H1 (cell line): ENCODE data around the gene RRP7A. TPM values are rescaled to one million over a fixed set of nuclear protein-coding genes. Genes with fewer than 3 reads are reported as not detected.

Experiments used
- CTCF ChIA-PET: fragments of 300-600 bp; sonication (Branson Sonifier 250); formaldehyde crosslinking; loops from one replicate; lab custom pipeline; 2021; ENCODE audit not compliant: partially characterized antibody; lab: Charles Lee
- POLR2A ChIA-PET: fragments of 300-600 bp; sonication (Branson Sonifier 250); formaldehyde crosslinking; loops from one replicate; lab custom pipeline; 2021; ENCODE audit warnings: inconsistent platforms; ENCODE audit not compliant: partially characterized antibody; lab: Charles Lee
- DNase-seq, 2 experiments: peaks; one replicate each; pipeline versions ENCODE4 v3.0.0 to v3.0.0-alpha.2; 2010 to 2022; ENCODE audit warnings: low spot score in 2 of 2, low read depth in 1 of 2, mixed read lengths in 1 of 2
- FAIRE-seq: peaks from 2 replicates; lab custom pipeline; 2011; peaks lifted over from hg19 to GRCh38; lab: Jason Lieb, UNC
- H2AFZ ChIP-seq: 2 replicates; pipeline ENCODE4 v1.8.1; 2012; ENCODE audit warnings: low read length, inconsistent platforms
- H2AK5ac ChIP-seq: 2 replicates; pipeline ENCODE4 v1.6.1; 2013; ENCODE audit warnings: low read depth, low read length
- H2BK120ac ChIP-seq: replicated peaks from 2 replicates; pipeline ENCODE3; 2013; ENCODE audit warnings: low read depth, low read length, inconsistent platforms
- H2BK12ac ChIP-seq: 2 replicates; pipeline ENCODE4 v1.6.1; 2013; ENCODE audit warnings: low read depth, low read length
- H2BK15ac ChIP-seq: 2 replicates; pipeline ENCODE4 v1.6.1; 2013; ENCODE audit warnings: low read length
- H2BK20ac ChIP-seq: 2 replicates; pipeline ENCODE4 v1.6.1; 2013; ENCODE audit warnings: low read length
- H2BK5ac ChIP-seq: 2 replicates; pipeline ENCODE4 v1.6.1; 2013; ENCODE audit warnings: low read depth, low read length
- H3K14ac ChIP-seq: 2 replicates; pipeline ENCODE4 v1.6.1; 2013; ENCODE audit warnings: inconsistent platforms; ENCODE audit not compliant: insufficient read length
- H3K18ac ChIP-seq: 2 replicates; pipeline ENCODE4 v1.6.1; 2013; ENCODE audit warnings: low read length; ENCODE audit errors: extremely low read depth
- H3K23ac ChIP-seq: 2 replicates; pipeline ENCODE4 v1.6.1; 2013; ENCODE audit warnings: inconsistent platforms; ENCODE audit not compliant: insufficient read length
- H3K23me2 ChIP-seq: 2 replicates; pipeline ENCODE4 v1.6.1; 2013; ENCODE audit warnings: low read depth, low read length
- H3K27ac ChIP-seq: 2 replicates; pipeline ENCODE4 v1.6.1; 2011; ENCODE audit warnings: low read depth, low read length, inconsistent platforms
- H3K27me3 ChIP-seq, 4 experiments: replicated peaks in 1 of 4; 1 replicate in 1 of 4; 2 replicates in 3 of 4; pipeline versions ENCODE4 v1.6.1 to v1.8.1; 2011 to 2013; ENCODE audit warnings: low read length in 3 of 4, mild to moderate bottlenecking in 3 of 4, inconsistent platforms in 2 of 4, mixed read lengths in 2 of 4, moderate library complexity in 1 of 4; ENCODE audit not compliant: control insufficient read depth in 3 of 4, insufficient read depth in 3 of 4; ENCODE audit errors: extremely low read depth in 1 of 4
- H3K36me3 ChIP-seq, 4 experiments: 2 replicates each; pipeline versions ENCODE4 v1.6.1 to v1.8.1; 2011 to 2013; ENCODE audit warnings: mild to moderate bottlenecking in 4 of 4, low read length in 3 of 4, moderate library complexity in 2 of 4, control low read depth in 1 of 4, inconsistent platforms in 1 of 4; ENCODE audit not compliant: insufficient read depth in 4 of 4, control insufficient read depth in 2 of 4
- H3K4ac ChIP-seq: replicated peaks from 2 replicates; pipeline ENCODE3; 2013; ENCODE audit warnings: low read length, low read depth, mixed read lengths, inconsistent platforms; ENCODE audit not compliant: insufficient read length
- H3K4me1 ChIP-seq, 4 experiments: replicated peaks in 1 of 4; 1 replicate in 1 of 4; 2 replicates in 3 of 4; pipeline versions ENCODE4 v1.6.1 to v1.8.1; 2011 to 2013; ENCODE audit warnings: low read length in 3 of 4, inconsistent platforms in 2 of 4, mixed read lengths in 1 of 4; ENCODE audit not compliant: insufficient read depth in 4 of 4, control insufficient read depth in 3 of 4
- H3K4me2 ChIP-seq, 2 experiments: 2 replicates each; pipeline versions ENCODE4 v1.6.1 to v1.8.1; 2011 to 2013; ENCODE audit warnings: low read depth in 2 of 2, low read length in 2 of 2, control low read depth in 1 of 2, inconsistent platforms in 1 of 2, mild to moderate bottlenecking in 1 of 2; ENCODE audit not compliant: insufficient read depth in 1 of 2
- H3K4me3 ChIP-seq, 4 experiments: fragments of 200-600, 300-600 bp in 1 of 4; sonication (generic), shearing (Covaris generic), sonication (Bioruptor Twin) in 1 of 4; 2 replicates each; pipeline versions ENCODE4 v1.5.1 to v1.8.1; 2011 to 2016; ENCODE audit warnings: low read length in 4 of 4, low read depth in 3 of 4, control low read depth in 2 of 4, inconsistent platforms in 2 of 4, mild to moderate bottlenecking in 2 of 4, mixed read lengths in 1 of 4, moderate library complexity in 1 of 4; ENCODE audit not compliant: insufficient read depth in 2 of 4; ENCODE audit errors: extremely low read depth in 1 of 4
- H3K56ac ChIP-seq: replicated peaks from 2 replicates; pipeline ENCODE3; 2013; ENCODE audit warnings: low read depth, mild to moderate bottlenecking, mixed read lengths, low read length, inconsistent platforms; ENCODE audit not compliant: insufficient read length
- H3K79me1 ChIP-seq: 2 replicates; pipeline ENCODE4 v1.6.1; 2013; ENCODE audit warnings: low read depth, low read length, control low read depth
- H3K79me2 ChIP-seq, 2 experiments: 2 replicates each; pipeline versions ENCODE4 v1.6.1 to v1.8.1; 2012 to 2013; ENCODE audit warnings: low read length in 2 of 2, mild to moderate bottlenecking in 2 of 2, inconsistent platforms in 1 of 2; ENCODE audit not compliant: insufficient read depth in 2 of 2, control insufficient read depth in 1 of 2
- H3K9ac ChIP-seq, 4 experiments: replicated peaks in 1 of 4; 1 replicate in 1 of 4; 2 replicates in 3 of 4; pipeline versions ENCODE4 v1.6.1 to v1.8.1; 2011 to 2013; ENCODE audit warnings: low read depth in 3 of 4, low read length in 3 of 4, control low read depth in 2 of 4, mild to moderate bottlenecking in 2 of 4, moderate library complexity in 2 of 4, inconsistent platforms in 1 of 4; ENCODE audit errors: extremely low read depth in 1 of 4
- H3K9me3 ChIP-seq, 2 experiments: 2 replicates each; pipeline versions ENCODE4 v1.6.1 to v1.8.1; 2012 to 2013; ENCODE audit warnings: mild to moderate bottlenecking in 2 of 2, moderate library complexity in 2 of 2, control low read depth in 1 of 2, inconsistent platforms in 1 of 2, low read depth in 1 of 2, low read length in 1 of 2, mixed read lengths in 1 of 2; ENCODE audit not compliant: insufficient read depth in 2 of 2
- H4K20me1 ChIP-seq, 2 experiments: replicated peaks in 1 of 2; 2 replicates each; pipeline versions ENCODE3 to v1.8.1; 2011 to 2013; ENCODE audit warnings: inconsistent platforms in 2 of 2, low read length in 2 of 2, mild to moderate bottlenecking in 1 of 2; ENCODE audit not compliant: insufficient read depth in 2 of 2, control insufficient read depth in 1 of 2
- H4K5ac ChIP-seq: 2 replicates; pipeline ENCODE4 v1.6.1; 2013; ENCODE audit warnings: low read length, low read depth, mixed read lengths, inconsistent platforms; ENCODE audit not compliant: insufficient read length
- H4K8ac ChIP-seq: 2 replicates; pipeline ENCODE4 v1.8.0; 2013; ENCODE audit warnings: mild to moderate bottlenecking, moderate library complexity, low read length, inconsistent platforms; ENCODE audit not compliant: insufficient read depth; ENCODE audit errors: extremely low read depth
- H4K91ac ChIP-seq: replicated peaks from 2 replicates; pipeline ENCODE3; 2013; ENCODE audit warnings: low read length, mixed read lengths, inconsistent platforms; ENCODE audit not compliant: insufficient read length
- BRCA1 ChIP-seq: IDR thresholded peaks from 2 replicates; pipeline ENCODE4 v1.6.1; 2012; ENCODE audit warnings: low read depth, low read length, improper control_type of control experiment
- CEBPB ChIP-seq: IDR thresholded peaks from 2 replicates; pipeline ENCODE4 v1.6.1; 2012; ENCODE audit warnings: low read depth, low read length
- CTCF ChIP-seq, 3 experiments: IDR thresholded peaks; 1 replicate in 2 of 3; 2 replicates in 1 of 3; pipeline versions ENCODE4 v1.5.1 to v1.6.1; 2011; ENCODE audit warnings: low read length in 3 of 3, mild to moderate bottlenecking in 3 of 3, inconsistent platforms in 2 of 3, low read depth in 1 of 3, moderate library complexity in 1 of 3; ENCODE audit not compliant: insufficient read depth in 1 of 3; ENCODE audit errors: control extremely low read depth in 1 of 3
- SIN3A ChIP-seq, 2 experiments: IDR thresholded peaks in 1 of 2; conservative IDR thresholded peaks in 1 of 2; 2 replicates each; pipeline ENCODE4 v1.6.1; 2011 to 2012; ENCODE audit warnings: low read length in 2 of 2, improper control_type of control experiment in 1 of 2, low read depth in 1 of 2, mild to moderate bottlenecking in 1 of 2
- SRF ChIP-seq: IDR thresholded peaks from 2 replicates; pipeline ENCODE4 v1.6.1; 2011; ENCODE audit warnings: mild to moderate bottlenecking, low read depth, low read length, moderate library complexity
- TAF7 ChIP-seq: optimal IDR thresholded peaks from 2 replicates; pipeline ENCODE3; 2011; ENCODE audit warnings: low read depth, mild to moderate bottlenecking, inconsistent platforms, low read length, moderate library complexity, borderline replicate concordance
- TCF12 ChIP-seq: IDR thresholded peaks from 2 replicates; pipeline ENCODE4 v1.6.1; 2011; ENCODE audit warnings: low read depth, mild to moderate bottlenecking, low read length
- WGBS, 2 experiments: shearing (Covaris generic) in 1 of 2; methylation state at CpG; one replicate each; pipeline versions ENCODE4 v1.1.6 to v1.1.7; 2013 to 2015; ENCODE audit warnings: low lambda C conversion rate in 2 of 2, mixed read lengths in 2 of 2, inconsistent platforms in 1 of 2, low coverage in 1 of 2, missing lambda C conversion rate in 1 of 2; ENCODE audit not compliant: insufficient replicate concordance in 2 of 2, insufficient coverage in 1 of 2, insufficient read length in 1 of 2; ENCODE audit errors: extremely low coverage in 1 of 2, missing lambda C conversion rate in 1 of 2; 5-methylcytosine and 5-hydroxymethylcytosine counted together
- polyA plus RNA-seq, 7 experiments: library from polyadenylated mRNA; depleted of rRNA in 3 of 7; stranded (reverse) in 5 of 7; unstranded in 2 of 7; fragments of >200 nt in 5 of 7; fragments of 200-250 nt in 2 of 7; gene quantifications; 1 replicate in 5 of 7; 2 replicates in 1 of 7; 4 replicates in 1 of 7; pipeline versions ENCODE4 v1.2.1 to v1.2.3, GENCODE V29; 2011 to 2013; ENCODE audit warnings: missing spikeins in 2 of 7, mixed read lengths in 2 of 7
- total RNA-seq: library from RNA; stranded (reverse); fragmentation: NEBNext Ultra II Directional; extraction: Animal tissue kit (Norgen Biotek cat#: 25700); gene quantifications from 2 replicates; pipeline ENCODE4 v1.2.1, GENCODE V29; 2021
- TF ChIP-seq, protein P1 (sequence below): IDR thresholded peaks from 2 replicates; pipeline ENCODE4 v1.6.1; 2012; ENCODE audit warnings: low read length, inconsistent platforms

Gene RRP7A
- total and polyA plus RNA-seq, 2 of the 8 experiments (the other 6 are each of a cell fraction or from before 2014, with no cell fraction given) = 18.4 to 49.0 TPM

- Histone ChIP-seq H3K4me3 (no peak overlapping the region), H2BK20ac (no peak overlapping the region), H2BK15ac (no peak overlapping the region), H3K27ac (no peak overlapping the region), H2BK5ac (no peak overlapping the region), H2AK5ac (no peak overlapping the region), H2AFZ (no peak overlapping the region), H3K23ac (no peak overlapping the region), H4K20me1 (no peaks in the 10 kb centered on the region), H3K56ac (no peak overlapping the region), H4K8ac (no peak overlapping the region; the same call in 1 of the 2 replicates), H3K9me3 (no peaks in the 10 kb centered on the region), H3K4ac (no peak overlapping the region), H3K79me2 (no peaks in the 10 kb centered on the region), H4K5ac (no peak overlapping the region), H2BK12ac (no peak overlapping the region), H3K14ac (no peak overlapping the region), H4K91ac (no peak overlapping the region), H3K4me2 (no peak overlapping the region), H3K18ac (no peak overlapping the region), H3K23me2 (no peaks in the 10 kb centered on the region), H3K27me3 (no peaks in the 10 kb centered on the region), H3K9ac (no peak overlapping the region), H3K36me3 (no peaks in the 10 kb centered on the region), H2BK120ac (no peak overlapping the region), H3K4me1 (peaks cover 0 to 4% (median 1%) of the 10 kb centered on the region in 4 experiments; a peak in 4 of 7 replicates), H3K79me1 (no peaks in the 10 kb centered on the region)
- DNase-seq (no peak), FAIRE-seq (no peak)
- TF ChIP-seq TCF12 = no peak
- no peak for TF ChIP-seq CTCF (IDR thresholded peaks at IDR 0.05; ENCODE audit: control extremely low read depth in 1 of 3, insufficient read depth in 1 of 3, low read depth in 1 of 3, low read length in 3 of 3)
- no peak for TF ChIP-seq CEBPB
- TF ChIP-seq, protein P1, sequence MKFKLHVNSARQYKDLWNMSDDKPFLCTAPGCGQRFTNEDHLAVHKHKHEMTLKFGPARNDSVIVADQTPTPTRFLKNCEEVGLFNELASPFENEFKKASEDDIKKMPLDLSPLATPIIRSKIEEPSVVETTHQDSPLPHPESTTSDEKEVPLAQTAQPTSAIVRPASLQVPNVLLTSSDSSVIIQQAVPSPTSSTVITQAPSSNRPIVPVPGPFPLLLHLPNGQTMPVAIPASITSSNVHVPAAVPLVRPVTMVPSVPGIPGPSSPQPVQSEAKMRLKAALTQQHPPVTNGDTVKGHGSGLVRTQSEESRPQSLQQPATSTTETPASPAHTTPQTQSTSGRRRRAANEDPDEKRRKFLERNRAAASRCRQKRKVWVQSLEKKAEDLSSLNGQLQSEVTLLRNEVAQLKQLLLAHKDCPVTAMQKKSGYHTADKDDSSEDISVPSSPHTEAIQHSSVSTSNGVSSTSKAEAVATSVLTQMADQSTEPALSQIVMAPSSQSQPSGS = no peak
- TF ChIP-seq BRCA1 = no peak
- TF ChIP-seq SIN3A (conservative IDR thresholded peaks at IDR 0.05 in 1 of 2, IDR thresholded peaks at IDR 0.05 in 1 of 2; ENCODE audit: low read depth in 1 of 2, low read length in 2 of 2) = no peak
- no peak for TF ChIP-seq TAF7
- no peak for TF ChIP-seq SRF
- WGBS, 2 experiments = 97% methylated on average over 10 of the region's 10 CpGs; no CpG with 5 or more reads in 1 of the 2 experiments
- ChIA-PET POLR2A (no interaction called here), CTCF (interaction anchor here (0.7 kb wide), 2 partner anchors 22 to 562 kb away, joined by 3 read pairs; no protein-coding TSS in a partner anchor)
These were observed 30.6 kb downstream of the RRP7A start for GRCh38 chr22:42489000-42489399.
